Adrenal gland (tissue), 12 donors: Measurements from ENCODE around the gene SLC26A1. TPM values are rescaled to one million over a fixed set of nuclear protein-coding genes. Genes with fewer than 3 reads are reported as not detected.

Source experiments
- DNase-seq, 7 donors: peaks; one replicate each; pipeline ENCODE4 v3.0.0-alpha.2; 2019 to 2020
- H3K27ac ChIP-seq, 5 donors: fragments of 200-600 bp; sonication (generic) in 4 of 5; 1 replicate in 3 of 5; 2 replicates in 2 of 5; pipeline versions ENCODE4 v1.5.1 to v1.8.0; 2016 to 2020; ENCODE audit warnings: mild to moderate bottlenecking in 1 of 5
- H3K27me3 ChIP-seq: fragments of 200-600 bp; 2 replicates; pipeline ENCODE4 v1.8.0; 2021
- H3K36me3 ChIP-seq, 2 donors: fragments of 200-600 bp; replicated peaks in 1 of 2; 1 replicate in 1 of 2; 2 replicates in 1 of 2; pipeline versions ENCODE4 v1.5.1 to v1.8.0; 2018 to 2022
- H3K4me1 ChIP-seq, 2 donors: fragments of 200-600 bp; replicated peaks in 1 of 2; 1 replicate in 1 of 2; 2 replicates in 1 of 2; pipeline versions ENCODE4 v1.5.1 to v1.8.0; 2018 to 2021
- H3K4me3 ChIP-seq, 4 donors: fragments of 200-600 bp; sonication (generic) in 3 of 4; one replicate each; pipeline ENCODE4 v1.5.1; 2016 to 2018
- H3K9me3 ChIP-seq, 3 donors: fragments of 200-600 bp; sonication (generic) in 1 of 3; replicated peaks in 1 of 3; 1 replicate in 2 of 3; 2 replicates in 1 of 3; pipeline versions ENCODE4 v1.5.1 to v1.8.0; 2016 to 2021
- CTCF ChIP-seq, 6 experiments: fragments of 450-650 bp in 4 of 6; fragments of 200-600 bp in 2 of 6; sonication (generic) in 1 of 6; IDR thresholded peaks; 1 replicate in 5 of 6; 2 replicates in 1 of 6; pipeline versions ENCODE4 v1.5.1 to v1.8.0; 2016 to 2021; ENCODE audit warnings: antibody characterized with exemption in 6 of 6, mild to moderate bottlenecking in 2 of 6, moderate library complexity in 1 of 6
- POLR2A ChIP-seq, 2 donors: fragments of 450-650 bp; IDR thresholded peaks; one replicate each; pipeline ENCODE4 v1.6.1; 2017; ENCODE audit warnings: antibody characterized with exemption in 2 of 2, mild to moderate bottlenecking in 2 of 2, moderate library complexity in 1 of 2
- WGBS, 4 donors: extraction: QIAGEN DNeasy Blood & Tissue Kit in 2 of 4; methylation state at CpG; one replicate each; pipeline versions ENCODE4 v1.1.5 to v1.1.7; 2013 to 2017; 5-methylcytosine and 5-hydroxymethylcytosine counted together
- intact Hi-C, 2 donors: fragments of 100-400 bp; cut with DNase I; formaldehyde crosslinking; loops; one replicate each; pipeline versions ENCODE4 v1.14.1 to v1.15.0; 2022 to 2023
- polyA plus RNA-seq, 3 donors: library from polyadenylated mRNA; stranded (reverse); fragments of 200-250 nt in 2 of 3; fragments of 350-450 nt in 1 of 3; fragmentation: Illumina TruSeq in 1 of 3; extraction: RNeasy Lipid Tissue Mini Kit (QIAGEN cat#74804) in 1 of 3; gene quantifications; one replicate each; pipeline ENCODE4 v1.2.3, GENCODE V29; 2013 to 2014
- total RNA-seq, 9 donors: library from RNA; depleted of rRNA in 4 of 9; stranded (reverse); fragments of >200 nt in 4 of 9; fragments of 120-200 nt in 1 of 9; fragmentation: NEBNext Ultra II Directional in 1 of 9; extraction: Animal tissue kit (Norgen Biotek cat#: 25700) in 1 of 9; gene quantifications; one replicate each; pipeline versions ENCODE4 v1.1.0 to v1.2.4, GENCODE V29; 2013 to 2023
- donor health status: healthy with polysubstance abuse.
- donor health status: Bipolar disorder and iron deficiency.
- donor health status: DM: yes; HTN: yes; CAD: no.
- donor health status: DM: no; HTN: no; CAD: no.
- donor health status: DM: no; HTN: no; CAD: no.
- donor health status: DM: yes; HTN: yes; CAD: no.

The SLC26A1 gene
- total and polyA plus RNA-seq, 12 donors: 0.85 to 55.0 (median 3.9) TPM

- no peaks in the 10 kb centered on the region for H3K9me3 ChIP-seq
- peak overlapping the region in 3 of 5 donors; percentile 39 to 90 (median 84) for H3K27ac ChIP-seq
- no peak overlapping the region for H3K4me3 ChIP-seq
- TF ChIP-seq CTCF (IDR thresholded peaks at IDR 0.05) (no peak), POLR2A (IDR thresholded peaks at IDR 0.05) (no peak)
- peak in 1 of 7 donors; percentile 55 for DNase-seq
- no peaks in the 10 kb centered on the region for H3K36me3 ChIP-seq
- H3K4me1 ChIP-seq: peaks cover 29 to 51% of the 10 kb centered on the region in 2 donors
- 69 to 71% (median 70%) methylated on average over 15 to 36 of the region's 36 CpGs for WGBS, 4 donors
- no peaks in the 10 kb centered on the region for H3K27me3 ChIP-seq
- intact Hi-C loops: no loop called here
These were observed 21.3 kb upstream of the SLC26A1 start for GRCh38 chr4:1014291-1015167.

DNA sequence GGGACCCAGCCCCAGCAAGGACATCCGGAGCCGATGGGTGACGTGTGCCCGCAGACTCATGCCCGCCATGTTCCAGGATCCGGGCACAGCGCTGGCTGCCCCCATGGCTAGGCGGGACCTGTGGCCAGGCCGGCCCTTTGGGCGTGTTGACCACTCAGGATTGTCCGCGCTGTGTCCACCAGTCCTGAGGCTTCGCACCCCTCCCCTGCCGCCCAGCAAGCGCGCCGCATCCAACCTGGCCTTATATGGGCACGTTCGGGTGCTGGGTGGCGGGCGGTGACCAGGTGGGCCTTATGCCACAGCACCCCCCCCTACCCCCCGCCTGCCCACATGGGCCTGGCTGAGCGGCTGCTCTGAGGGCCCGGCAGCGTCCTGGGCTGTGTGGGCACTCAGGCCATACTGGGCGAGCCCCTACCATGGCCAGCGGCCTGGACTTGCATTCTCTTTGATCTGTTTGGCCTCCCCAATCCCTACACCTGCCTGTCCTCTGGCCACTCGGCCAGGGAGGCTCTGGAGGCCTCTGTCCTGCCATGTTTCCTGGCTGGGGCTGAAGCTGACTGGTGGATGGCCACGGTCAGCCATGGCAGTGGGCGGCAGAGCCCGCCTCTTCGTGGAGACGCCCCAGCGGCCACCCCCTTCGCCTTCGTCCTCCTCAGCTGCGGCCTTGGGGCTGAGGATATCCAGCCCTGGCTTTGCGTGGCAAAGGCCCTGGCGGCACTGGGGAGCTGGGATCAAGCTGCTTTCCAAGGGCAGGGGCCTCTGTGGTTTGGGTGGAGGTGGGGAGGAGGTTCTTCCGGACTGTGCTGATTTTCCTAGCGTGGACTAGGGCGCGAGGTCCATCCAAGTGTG lies 20.2 kb upstream of the SLC26A1 start:
- Histone ChIP-seq H3K9me3 (no peaks in the 10 kb centered on the region), H3K4me1 (peaks cover 29 to 58% of the 10 kb centered on the region in 2 donors), H3K27me3 (peaks cover under 1% of the 10 kb centered on the region), H3K36me3 (no peaks in the 10 kb centered on the region), H3K4me3 (no peak overlapping the region), H3K27ac (peak overlapping the region; percentile 39 to 90 (median 73))
- TF ChIP-seq CTCF (IDR thresholded peaks at IDR 0.05) (no peak), POLR2A (IDR thresholded peaks at IDR 0.05) (no peak)
- WGBS, 4 donors: 71 to 78% (median 74%) methylated on average over 4 to 43 of the region's 43 CpGs
- peak in 6 of 7 donors; percentile 63 to 79 (median 68) for DNase-seq
- intact Hi-C loops: no loop called here

DNA sequence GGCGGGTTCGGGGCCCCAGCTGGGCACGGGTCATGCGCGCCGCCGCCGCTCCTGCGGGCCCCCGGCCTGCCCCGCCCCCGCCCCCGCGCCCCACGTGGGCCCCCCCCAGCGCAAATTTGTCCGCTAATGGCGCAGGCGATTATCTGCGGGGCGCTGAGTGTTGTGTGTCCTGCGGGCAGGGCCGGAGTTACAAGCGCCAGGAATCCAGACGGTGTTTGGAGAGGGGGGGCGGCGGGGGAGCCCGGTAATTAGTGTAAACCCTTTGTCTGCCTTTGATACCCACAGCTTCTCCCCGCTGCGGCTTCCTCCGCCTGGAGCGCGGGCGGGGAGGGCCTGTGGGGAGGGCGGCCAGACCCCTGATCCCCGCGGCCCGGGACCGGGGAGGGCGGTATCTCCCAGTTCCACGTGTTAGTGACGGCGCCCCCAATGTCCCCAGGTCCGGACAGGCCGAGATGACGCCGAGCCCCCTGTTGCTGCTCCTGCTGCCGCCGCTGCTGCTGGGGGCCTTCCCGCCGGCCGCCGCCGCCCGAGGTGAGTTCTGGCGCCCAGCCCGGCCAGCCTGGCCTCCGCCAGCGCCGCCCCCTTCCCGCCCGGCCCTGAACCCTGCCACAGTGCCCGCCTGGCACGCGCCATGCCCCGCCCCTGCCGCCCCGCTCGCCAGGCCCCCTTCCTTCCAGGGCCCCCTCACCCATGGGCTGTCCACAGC lies 19.0 kb upstream of the SLC26A1 start:
- peaks cover 29 to 58% of the 10 kb centered on the region in 2 donors for H3K4me1 ChIP-seq

More for the DNA sequence above, 19.0 kb upstream of the SLC26A1 start:
- peaks cover 4% of the 10 kb centered on the region for H3K27me3 ChIP-seq
- H3K4me3 ChIP-seq: peak overlapping the region in 2 of 4 donors; percentile 45 to 80
- DNase-seq: peak; percentile 57 to 78 (median 73)
- 2 to 12% (median 5%) methylated on average over 16 to 69 of the region's 69 CpGs; no CpG with 5 or more reads in 1 of the 4 donors for WGBS, 4 donors
- H3K27ac ChIP-seq: peak overlapping the region; percentile 11 to 90 (median 73)
- no peak for TF ChIP-seq POLR2A (IDR thresholded peaks at IDR 0.05)
- TF ChIP-seq CTCF (IDR thresholded peaks at IDR 0.05): no peak
- no peaks in the 10 kb centered on the region for H3K9me3 ChIP-seq
- H3K36me3 ChIP-seq: no peaks in the 10 kb centered on the region
- intact Hi-C loops: no loop called here
